Activated CD4-positive, alpha-beta T cell treated with anti-CD3 and anti-CD28 coated beads, Interleukin-2, amount 50 U/mL, for 4 hours (primary cell): ENCODE data around the gene CUBN.

Experiments
- DNase-seq, 2 experiments: peaks; one replicate each; pipeline ENCODE4 v3.0.0-alpha.2; 2020

CUBN gene

DNA sequence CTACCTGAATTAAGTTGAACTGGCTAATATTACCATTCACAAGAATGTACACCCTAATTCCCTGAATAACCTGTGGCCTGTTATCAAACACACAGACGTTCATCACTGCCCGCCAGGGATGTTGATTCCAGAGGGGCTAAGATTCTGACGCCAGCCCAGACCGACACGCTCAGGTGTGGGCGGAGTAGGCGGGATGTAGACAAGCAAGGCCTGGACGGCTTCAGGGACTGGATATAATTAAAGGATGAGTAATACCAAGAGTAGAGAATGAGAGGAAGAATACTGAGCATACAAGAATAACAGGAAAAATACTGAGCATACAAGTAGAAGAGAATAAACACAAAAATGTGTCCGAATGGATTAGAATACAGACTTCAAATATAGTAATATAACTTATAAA, 29.0 kb downstream of the CUBN start:
- DNase-seq = no peak

DNA sequence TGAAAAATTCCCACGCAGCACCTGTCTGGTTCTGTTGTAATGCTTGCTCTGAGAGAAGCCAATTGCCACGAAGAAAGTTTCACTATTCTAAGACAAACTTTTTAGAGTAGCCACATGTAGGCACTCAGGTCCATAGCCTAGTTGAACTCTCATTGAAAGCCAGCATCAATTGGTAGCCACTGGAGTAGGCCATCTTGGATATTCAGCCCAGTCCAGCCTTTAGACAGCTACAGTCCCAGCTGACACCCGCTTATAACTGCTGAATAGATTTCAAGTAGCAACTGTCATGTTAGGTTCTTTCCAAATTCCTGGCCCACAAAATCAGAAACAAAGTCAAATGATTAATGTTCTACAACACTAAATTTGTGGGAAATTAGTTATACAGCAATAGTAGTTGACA, 31.6 kb downstream of the CUBN start:
- no peak for DNase-seq

DNA sequence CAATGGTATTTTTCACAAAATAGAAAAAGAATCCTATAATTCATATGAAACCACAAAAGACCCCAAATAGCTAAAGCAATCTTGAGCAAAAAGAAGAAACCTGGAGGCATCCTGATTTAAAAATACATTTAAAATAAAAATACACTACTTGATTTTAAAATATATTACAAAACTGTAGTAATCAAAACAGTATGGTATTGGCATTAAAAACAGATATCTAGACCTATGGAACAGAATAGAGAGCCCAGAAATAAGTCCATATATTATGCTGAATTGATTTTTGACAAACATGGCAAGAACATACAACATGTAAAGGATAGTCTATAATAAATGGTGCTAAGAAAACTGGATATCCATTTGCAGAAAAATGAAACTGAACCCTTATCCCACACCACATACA, 34.8 kb downstream of the CUBN start:
- no peak for DNase-seq

DNA sequence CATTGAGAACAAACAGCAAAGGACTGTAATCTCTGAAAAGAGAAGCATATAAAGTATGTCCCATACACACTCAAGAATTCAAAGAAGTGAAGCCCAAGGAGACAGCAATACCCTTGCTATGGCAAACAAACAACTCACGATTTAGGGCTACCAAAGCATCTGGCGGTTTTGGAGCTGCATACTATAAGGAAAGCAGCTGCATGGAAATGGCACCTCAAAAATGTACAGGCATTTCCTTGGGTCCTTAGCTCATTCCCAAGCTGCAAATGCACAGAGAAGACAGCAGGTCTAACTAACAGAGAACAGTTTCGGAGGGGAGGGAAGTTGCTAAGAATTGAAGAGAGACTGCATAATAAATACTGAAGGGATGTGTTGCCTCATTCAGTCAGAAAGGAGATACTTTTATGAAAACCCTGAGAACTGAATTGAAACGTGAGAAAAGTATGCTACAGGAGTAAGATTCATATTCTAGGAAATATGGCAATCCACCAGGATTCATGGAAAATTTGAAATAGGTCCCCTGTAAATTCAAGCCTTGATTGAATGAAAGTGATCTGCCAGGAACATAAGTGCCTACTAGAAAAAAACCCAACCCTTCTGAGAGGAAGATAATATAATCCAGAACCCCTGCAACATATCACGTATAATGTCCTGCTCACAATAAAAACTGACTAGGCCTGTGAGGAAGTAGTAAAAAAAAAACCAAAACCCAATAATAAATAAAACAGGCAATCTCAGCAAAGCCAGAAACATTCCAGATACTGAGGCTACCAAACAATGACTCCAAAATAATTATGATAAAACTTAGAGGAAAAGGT, 36.4 kb downstream of the CUBN start:
- DNase-seq = no peak

DNA sequence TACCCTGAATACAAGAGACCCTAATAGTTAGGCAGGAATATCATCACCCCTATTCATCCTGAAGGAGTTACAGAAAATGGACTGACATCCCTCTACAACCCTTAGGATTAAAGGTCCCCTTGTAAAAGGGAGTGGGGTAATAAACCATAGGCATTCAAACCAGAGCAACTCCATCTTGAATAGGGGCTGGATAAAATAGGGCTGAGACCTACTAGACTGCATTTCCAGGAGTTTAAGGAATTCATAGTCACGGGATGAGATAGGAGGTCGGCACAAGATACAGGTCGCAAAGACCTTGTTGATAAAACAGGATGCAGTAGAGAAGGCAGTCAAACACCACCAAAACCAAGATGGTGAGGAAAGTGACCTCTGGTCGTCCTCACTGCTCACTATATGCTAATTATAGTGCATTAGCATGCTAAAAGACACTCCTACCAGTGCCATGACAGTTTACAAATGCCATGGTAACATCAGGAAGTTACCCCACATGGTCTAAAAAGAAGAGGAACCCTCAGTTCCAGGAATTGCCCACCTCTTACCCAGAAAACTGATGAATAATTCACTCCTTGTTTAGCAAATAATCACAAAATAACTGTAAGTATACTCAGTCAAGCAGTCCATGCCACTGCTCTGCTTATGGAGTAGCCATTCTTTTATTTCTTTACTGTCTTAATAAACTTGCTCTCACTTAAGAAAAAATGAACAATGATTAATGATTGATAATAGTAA, 37.2 kb downstream of the CUBN start:
- DNase-seq = no peak

DNA sequence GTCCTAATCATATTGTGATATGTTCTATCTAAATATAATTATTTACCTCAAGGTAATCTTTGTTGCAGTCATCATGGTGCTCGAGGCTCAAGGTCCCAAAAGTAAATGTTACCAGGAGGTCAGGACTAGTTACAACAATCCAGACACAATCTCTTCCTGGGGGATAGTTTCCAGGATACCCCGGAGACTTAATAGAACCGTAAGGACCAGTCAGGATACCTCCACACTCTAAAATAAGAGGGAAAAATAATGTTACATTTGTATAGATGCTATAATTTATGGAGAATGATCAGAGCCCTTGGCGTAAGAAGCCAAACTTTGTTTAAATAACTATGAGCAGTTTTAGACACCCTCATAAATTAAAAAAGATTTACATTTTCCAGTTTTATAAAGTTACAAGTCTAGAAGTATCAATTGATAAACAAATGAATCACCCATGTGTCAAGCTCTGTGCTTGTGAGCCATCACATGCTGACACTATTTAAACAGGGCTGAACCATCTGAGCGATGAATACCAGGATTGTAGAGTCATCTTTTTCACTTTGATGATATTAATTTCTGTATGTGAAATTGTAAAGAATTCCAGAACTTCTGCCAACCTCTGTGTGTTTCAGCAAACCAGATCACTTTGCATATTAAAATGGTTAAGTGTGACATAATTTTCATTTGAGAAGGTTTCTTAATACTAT, 41.3 kb downstream of the CUBN start:
- no peak for DNase-seq

DNA sequence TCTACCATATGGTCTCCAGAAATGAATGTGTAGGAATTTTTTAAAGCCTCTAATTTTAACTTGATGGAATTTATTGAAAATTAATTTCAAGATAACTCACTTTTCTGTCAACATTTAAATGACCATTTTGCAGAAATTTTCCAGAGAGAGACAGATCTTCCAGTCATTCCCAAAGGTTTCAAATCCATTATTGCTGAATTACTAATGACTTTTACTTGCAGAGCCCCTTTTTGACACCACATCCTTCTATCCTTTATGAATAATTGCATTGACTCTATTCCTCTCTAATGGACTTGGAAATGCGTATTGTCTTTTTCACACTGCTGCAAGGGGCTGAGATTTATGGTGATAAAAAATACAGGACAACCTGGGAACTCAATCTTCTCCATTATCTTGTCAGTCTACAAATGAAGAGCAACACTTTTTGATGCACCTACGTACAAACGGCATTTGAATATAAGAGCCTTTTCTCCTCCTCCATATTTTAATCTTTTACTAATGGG, 42.7 kb downstream of the CUBN start:
- DNase-seq = no peak

DNA sequence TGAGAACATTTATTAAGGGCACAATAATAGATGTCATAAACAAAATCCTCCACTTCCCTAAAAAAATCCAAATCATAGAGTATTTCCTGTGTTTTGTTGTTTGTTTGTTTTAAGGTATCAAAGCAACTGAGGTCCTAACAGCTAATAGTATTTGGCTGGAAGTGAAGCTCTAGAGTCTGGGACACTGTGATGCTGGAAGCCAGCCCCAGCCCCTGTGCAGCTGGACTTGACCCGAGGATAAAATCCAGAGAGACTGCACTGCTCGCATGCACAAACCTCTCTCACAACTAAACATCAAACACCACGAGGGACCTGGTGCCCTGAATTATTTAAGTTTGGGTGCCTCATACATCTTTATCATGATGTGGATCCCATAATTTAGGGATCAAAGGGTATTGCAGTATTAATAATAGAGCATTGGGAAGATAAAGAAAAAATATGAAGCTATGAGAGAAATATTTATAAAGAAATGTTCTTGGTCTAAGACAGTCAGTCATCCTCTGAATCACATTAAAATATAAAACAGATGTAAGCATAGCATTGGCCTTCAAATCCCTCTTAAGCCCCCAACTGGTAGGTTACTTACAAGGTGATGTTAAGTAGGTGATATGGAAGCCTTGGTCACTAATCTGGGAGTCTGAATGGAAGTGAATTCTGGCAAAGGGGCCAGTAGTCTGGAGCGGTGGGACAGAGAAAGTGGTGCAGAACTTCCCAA, 44.4 kb downstream of the CUBN start:
- no peak for DNase-seq

DNA sequence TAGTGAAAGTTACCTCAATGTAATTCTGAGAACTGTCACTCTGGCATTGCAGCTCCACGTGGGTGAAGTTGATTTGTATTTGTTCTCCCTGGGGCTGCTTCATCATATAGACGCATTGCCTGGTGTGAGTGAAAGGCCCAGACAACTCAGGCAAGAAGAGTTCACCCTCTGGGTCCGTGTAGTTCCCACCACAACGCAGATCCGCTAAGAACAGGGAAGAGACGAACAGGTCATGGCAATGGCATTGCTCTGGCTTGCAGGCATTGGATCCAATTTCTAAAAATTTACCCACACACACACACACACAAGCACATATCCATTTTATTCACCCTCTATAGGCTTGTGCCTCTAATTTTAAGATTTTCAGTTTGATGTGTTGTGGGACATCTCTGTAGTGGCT, 45.4 kb downstream of the CUBN start:
- no peak for DNase-seq

DNA sequence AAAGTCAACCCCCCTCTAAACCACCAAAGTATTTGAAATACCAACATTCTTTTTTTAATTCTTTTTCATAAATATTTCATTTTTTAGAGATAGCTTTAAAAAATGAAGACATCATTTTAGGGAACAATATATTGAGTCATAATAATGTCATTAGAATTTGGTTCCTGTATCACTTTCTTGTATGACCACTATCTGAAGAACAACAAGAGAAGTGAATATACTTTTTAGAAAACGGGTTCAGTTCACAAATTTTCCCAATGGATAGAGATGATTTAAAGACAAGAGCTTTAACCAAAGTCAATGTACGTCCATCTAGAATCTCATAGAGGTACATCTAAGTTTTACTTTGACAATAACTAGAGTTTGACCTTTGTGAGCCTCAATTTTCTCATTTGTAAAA, 48.2 kb downstream of the CUBN start:
- no peak for DNase-seq

DNA sequence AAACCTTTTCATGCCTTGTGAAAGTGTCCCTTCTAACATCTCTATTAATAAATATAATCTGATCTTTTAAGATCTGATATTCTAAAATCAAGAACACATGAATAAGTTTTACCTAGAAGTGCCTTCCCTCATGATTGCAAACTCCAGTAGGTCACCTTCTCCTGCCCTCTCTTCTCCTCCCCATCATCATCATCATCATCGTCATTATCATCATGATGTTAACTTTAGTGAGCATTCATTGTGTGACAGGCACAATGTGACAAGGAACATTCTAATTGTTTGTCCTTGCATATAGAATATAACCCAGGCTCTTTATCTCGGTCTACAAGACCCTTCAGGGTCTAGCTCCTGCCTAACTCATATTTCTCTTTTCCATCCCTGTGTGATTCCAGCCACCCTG, 51.7 kb downstream of the CUBN start:
- DNase-seq = no peak

DNA sequence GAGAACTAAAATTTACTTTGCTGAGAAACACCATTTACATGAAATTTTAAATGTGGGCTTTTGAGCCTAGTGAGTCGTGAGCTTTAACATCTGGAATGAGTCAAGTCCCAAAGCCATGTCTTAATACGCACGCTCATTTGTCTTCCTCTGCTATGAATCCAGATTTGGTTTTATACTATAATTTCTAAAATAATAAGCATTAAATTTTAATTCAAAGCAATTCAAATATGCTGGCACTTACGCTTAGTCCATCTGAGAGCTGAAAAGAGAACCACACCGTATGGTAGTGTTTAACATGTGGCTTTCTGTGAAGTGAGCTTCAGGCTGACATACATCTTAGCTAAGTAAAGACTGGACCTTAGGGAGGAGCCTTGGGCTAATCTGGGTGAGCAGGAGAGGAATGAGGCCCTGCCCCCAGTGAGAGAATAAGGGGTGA, 52.2 kb downstream of the CUBN start:
- DNase-seq = no peak

DNA sequence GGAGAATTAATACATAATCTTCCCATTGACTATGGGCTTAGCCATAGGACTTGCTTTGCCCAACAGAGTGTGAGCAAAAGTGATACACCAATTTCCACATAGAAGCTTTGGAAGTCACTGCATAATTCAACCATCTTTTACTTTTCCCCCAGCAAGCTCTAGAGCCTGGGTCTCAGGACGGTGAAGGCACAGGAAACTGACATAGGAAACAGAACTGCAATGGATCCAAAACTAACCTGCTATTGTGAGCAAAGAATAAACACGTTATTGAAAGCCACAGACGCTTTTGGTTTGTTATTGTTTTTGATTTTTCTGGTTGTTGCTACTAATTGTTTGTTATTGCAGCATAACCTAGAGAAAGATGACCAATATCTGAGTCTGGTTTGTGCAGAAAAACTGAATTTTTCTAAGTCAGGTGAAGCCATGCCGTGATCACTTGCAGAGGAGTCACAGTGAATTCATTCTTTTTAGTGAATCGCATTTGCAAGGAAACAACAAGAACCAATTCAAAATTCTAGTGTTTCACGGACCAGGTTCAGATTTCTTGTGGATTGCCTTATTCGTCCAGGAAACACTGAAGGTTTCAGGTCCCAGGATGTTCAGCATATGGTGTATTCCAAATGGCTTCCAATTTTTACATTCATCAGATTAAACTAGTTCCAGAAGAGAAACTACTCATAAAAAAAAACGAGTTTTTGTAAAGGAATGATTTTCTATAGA, 52.8 kb downstream of the CUBN start:
- DNase-seq = no peak

DNA sequence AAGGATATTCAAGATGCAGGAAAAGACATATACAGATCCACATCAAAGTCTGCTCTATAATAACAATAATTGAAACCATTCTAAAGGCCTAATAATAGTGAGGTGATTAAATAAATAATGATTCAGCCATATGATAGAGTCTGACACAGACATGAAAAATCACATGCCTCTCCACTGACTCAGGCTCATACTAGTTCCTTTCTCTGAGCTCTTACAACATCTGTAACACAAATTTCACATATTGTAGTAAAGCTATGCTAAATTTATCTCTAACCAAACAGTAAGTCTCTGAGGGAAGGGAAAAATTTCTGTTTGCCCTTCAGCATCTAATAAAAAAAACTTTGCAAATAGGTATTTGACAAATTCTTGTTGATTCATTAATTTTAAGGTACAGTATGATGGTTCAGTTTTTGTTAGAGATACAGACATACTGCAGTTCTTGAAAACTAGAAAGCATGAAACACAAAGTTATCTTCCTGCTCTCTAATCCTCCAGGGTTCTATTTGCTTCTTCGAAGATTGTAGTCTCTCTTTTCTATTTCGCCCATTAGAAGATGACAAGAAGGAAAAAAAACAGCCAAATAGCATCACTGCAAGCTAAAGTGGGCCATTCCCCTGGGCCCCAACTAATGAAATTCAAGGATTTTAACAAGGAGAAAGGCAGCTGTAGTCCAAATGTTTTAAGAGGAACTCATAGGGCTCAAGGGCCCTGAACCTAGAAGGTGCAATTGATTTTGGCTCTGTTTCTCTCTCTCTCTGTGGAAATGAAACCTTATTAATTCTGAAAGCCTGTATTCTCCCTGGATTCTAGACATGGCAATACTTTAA, 53.9 kb downstream of the CUBN start:
- no peak for DNase-seq

DNA sequence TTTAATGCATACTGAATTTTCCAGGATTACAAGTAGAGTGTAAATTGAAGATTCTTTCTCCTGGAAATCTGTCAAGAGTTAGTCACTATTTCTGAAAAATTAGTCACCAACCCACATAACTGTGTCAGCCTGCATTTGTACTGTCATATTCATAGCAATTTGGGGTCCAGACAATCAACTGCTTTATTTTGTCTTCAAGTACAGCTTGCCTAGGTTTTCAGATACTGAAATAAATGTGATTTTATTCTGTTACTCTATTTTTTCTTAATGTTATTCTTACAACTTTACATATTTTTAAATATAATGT, 55.1 kb downstream of the CUBN start:
- no peak for DNase-seq

DNA sequence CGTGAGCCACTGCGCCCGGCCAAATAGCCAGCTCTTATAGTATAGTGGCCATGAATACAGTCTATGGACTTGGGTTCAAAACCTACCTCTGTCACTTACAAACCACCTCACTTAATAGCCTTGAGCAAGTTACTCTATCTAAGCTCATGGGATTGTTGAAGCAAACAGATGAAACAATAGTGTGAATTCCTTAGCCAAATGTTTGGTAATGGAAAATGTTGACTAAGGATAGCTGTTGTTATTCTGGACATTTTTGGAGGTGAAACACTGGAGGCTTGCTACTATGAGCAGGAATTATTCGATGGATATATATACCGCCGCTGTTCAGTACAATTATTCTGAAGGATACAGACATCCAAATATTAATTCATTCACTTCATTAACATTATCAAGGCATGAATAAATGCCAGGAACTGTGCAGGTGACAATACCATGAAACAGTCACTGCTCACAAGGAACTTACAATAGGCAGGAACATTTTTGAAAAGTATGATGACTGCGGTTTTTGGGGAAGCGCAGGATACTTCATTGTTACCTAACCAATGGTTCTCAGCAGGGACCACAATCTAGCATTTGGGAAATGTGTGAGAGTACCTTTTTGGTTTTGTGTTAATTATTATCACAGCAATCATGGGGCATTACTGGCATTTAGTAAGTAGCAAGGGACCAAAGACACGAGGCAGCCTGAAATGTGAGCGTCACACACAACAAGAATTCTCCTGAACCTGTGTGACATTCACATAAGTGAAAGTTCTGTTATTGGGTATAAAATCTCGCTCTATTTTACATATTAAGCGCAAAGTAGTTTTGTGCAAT, 55.7 kb downstream of the CUBN start:
- DNase-seq = no peak

DNA sequence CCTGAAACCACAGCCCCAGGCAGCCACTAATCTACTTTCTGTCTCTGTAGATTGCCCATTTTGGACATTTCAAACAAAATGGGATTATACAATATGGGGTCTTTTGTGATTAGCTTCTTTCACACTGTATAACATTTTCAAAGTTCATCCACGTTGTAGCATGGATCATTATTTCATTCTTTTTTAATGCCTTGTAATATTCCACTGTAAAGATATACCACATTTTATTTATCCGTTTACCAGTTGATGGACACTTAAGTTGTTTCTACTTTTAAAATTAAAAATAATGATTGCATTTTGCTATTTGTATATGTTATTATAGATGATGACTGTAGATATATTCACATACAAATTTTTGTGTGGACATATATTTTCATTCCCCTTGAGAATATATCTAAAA, 60.7 kb downstream of the CUBN start:
- no peak for DNase-seq

DNA sequence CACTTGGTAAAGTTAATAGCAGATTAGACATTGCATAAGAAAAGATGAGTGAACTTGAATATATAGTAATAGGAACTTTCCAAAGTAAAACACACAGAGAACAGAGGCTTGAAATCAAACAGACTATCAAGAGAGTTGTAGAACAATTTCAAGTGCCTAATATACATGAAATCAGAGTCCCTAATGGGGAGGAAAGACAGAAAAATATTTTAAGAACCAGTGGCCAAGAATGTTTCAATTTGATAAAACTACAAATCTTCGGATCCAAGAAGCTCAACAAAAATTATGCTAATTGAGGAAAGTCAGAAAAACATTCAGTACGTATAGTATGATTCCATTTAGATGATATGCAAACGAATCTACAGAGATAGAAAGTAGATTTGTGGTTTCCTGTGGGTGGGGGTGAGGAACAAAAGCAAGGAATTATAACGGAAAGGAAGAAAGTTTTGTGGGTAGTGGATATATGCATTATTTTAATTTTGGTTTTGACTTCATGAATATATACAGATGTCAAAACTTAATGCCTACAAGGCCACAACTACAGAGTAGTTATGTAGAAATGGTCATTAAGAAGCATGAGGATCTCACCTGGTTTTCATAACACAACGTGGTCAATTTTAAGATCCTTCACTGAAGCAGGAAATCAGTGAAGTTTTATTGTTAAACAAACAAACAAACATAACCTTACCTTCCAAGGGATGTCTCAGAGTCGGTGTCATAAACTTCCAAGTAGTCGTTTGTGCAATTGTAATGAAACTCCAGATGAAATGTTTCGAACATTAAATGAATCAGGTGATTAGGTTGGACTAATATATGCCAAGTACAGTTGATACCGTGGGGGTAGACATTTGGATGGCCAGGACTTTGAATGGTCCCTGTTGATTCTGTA, 62.0 kb downstream of the CUBN start:
- no peak for DNase-seq

DNA sequence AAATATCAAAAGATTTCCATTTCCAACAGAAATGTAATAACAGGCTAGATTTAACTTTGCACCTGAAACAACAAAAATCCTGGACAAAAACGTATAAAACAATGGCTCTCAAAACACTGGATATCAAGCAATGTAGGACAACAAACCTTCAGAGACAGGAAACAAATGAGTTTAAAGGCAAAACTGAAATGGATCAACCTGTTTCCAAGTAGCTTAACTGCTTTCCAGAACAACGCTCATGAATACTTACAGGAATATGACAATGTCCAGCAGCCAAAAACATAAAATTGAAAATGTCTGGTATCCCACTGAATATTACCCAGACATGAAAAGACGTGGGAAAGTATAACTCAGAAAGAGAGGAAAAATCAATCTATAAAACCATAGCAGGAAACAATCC, 62.8 kb downstream of the CUBN start:
- no peak for DNase-seq

DNA sequence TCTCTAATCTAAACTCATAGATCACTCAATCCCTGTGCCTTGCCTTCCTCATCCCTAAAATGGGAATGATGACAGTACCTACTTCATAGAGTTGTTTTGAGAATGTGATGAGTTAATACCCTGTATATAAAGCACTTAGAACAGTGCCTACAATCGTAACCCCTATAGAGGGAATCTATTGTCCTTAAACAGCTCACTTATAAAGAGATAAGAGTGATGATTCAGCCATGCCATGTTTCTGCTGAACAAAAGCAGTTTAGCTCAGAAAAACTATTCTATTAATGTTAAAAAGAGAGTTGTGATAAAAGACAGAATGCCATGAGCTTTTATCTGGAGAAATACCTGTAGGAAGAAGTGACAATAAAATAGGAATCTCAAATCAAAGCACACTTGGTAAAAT, 63.6 kb downstream of the CUBN start:
- no peak for DNase-seq
